Measurements from ENCODE around the gene TCF4.

Gene TCF4

GRCh38 chr18:55603775-55604174 lies 15.8 kb upstream of the TCF4 start:
- TF ChIP-seq, protein P1, sequence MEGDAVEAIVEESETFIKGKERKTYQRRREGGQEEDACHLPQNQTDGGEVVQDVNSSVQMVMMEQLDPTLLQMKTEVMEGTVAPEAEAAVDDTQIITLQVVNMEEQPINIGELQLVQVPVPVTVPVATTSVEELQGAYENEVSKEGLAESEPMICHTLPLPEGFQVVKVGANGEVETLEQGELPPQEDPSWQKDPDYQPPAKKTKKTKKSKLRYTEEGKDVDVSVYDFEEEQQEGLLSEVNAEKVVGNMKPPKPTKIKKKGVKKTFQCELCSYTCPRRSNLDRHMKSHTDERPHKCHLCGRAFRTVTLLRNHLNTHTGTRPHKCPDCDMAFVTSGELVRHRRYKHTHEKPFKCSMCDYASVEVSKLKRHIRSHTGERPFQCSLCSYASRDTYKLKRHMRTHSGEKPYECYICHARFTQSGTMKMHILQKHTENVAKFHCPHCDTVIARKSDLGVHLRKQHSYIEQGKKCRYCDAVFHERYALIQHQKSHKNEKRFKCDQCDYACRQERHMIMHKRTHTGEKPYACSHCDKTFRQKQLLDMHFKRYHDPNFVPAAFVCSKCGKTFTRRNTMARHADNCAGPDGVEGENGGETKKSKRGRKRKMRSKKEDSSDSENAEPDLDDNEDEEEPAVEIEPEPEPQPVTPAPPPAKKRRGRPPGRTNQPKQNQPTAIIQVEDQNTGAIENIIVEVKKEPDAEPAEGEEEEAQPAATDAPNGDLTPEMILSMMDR (IDR thresholded peaks at IDR 0.05; ENCODE audit: low read depth, low read length, missing control alignments), result no peak
- no peak overlapping the region for H3K4me3 ChIP-seq (ENCODE audit: low read depth, low read length)
- DNase-seq (ENCODE audit: low read depth), result no peak

GRCh38 chr18:55593888-55594287 lies 5.9 kb upstream of the TCF4 start:
- no peak overlapping the region for H3K4me3 ChIP-seq (ENCODE audit: low read depth, low read length)
- no peak for DNase-seq (ENCODE audit: low read depth)
- TF ChIP-seq, protein P1 (IDR thresholded peaks at IDR 0.05; ENCODE audit: low read depth, low read length, missing control alignments), result no peak

- DNase-seq (ENCODE audit: low read depth), result no peak
- H3K4me3 ChIP-seq (ENCODE audit: low read depth, low read length), result no peak overlapping the region
- TF ChIP-seq, protein P1 (IDR thresholded peaks at IDR 0.05; ENCODE audit: low read depth, low read length, missing control alignments), result no peak
Measured at GRCh38 chr18:55592572-55592971, 4.6 kb upstream of the TCF4 start.

- no peak overlapping the region for H3K4me3 ChIP-seq (ENCODE audit: low read depth, low read length)
- no peak for DNase-seq (ENCODE audit: low read depth)
- TF ChIP-seq, protein P1 (IDR thresholded peaks at IDR 0.05; ENCODE audit: low read depth, low read length, missing control alignments), result no peak
Measured at GRCh38 chr18:55592106-55592505, 4.1 kb upstream of the TCF4 start.

GRCh38 chr18:55589625-55590291 lies 1.8 kb upstream of the TCF4 start:
- H3K4me3 ChIP-seq (ENCODE audit: low read depth, low read length), result peak overlapping the region; percentile 39
- DNase-seq (ENCODE audit: low read depth), result peak; percentile 46
- TF ChIP-seq, protein P1 (IDR thresholded peaks at IDR 0.05; ENCODE audit: low read depth, low read length, missing control alignments), result no peak

DNA sequence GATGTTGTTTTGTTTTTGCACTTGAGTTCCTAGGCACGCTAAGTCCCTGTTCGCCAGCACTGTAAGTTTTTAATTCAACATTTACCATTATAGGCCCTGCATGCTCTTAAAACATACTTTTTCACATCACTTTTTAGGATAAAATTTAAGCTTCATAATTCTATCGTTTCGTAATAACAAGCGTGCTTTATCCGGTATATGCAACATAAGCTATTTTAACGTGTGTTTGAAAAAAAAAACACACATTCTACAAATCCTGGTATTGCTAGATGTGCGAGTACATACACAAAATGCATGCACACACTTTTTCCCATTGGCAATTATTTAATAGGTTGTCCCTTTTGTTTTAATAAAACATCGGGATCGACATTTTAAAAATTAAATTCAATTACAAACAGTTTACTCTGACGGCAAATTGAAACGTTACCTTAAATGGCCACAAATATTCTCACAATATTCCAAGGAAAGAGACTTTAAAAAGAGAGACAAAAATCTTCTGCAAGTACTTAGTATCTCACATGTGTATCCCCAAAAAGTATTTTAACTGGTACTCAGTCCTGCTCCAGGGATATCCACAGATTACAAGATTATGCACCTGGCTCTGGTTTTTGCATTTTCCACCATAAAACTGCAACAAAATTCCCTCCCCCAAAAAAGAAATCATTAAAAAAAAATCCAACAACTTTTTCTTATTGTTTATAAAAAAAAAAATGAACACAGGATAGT lies 1.0 kb upstream of the TCF4 start:
- peak overlapping the region; percentile 44; the same call in 1 of the 2 replicates for H3K4me3 ChIP-seq (ENCODE audit: low read depth, low read length)
- TF ChIP-seq, protein P1 (IDR thresholded peaks at IDR 0.05; ENCODE audit: low read depth, low read length, missing control alignments), result no peak
- DNase-seq (ENCODE audit: low read depth), result no peak
